H9 (cell line): Measurements from ENCODE around the gene MX2. TPM values are rescaled to one million over a fixed set of nuclear protein-coding genes. Genes with fewer than 3 reads are reported as not detected.

Experiments
- DNase-seq: peaks from one replicate; pipeline ENCODE4 v3.0.0-alpha.2; 2017
- H2AFZ ChIP-seq: one replicate; pipeline ENCODE4 v1.6.1; 2013; ENCODE audit warnings: mild to moderate bottlenecking, low read length, control low read depth, moderate library complexity
- H2AK5ac ChIP-seq: 2 replicates; pipeline ENCODE4 v1.6.1; 2013; ENCODE audit warnings: low read length, control low read depth, mixed read lengths; ENCODE audit not compliant: insufficient read length
- H2BK120ac ChIP-seq: one replicate; pipeline ENCODE4 v1.6.1; 2013; ENCODE audit warnings: low read depth, mild to moderate bottlenecking, low read length, control low read depth, inconsistent platforms; ENCODE audit not compliant: poor library complexity, severe bottlenecking
- H2BK12ac ChIP-seq: 2 replicates; pipeline ENCODE4 v1.6.1; 2013; ENCODE audit warnings: low read length, control low read depth, mixed read lengths, low read depth; ENCODE audit not compliant: insufficient read length
- H2BK15ac ChIP-seq: 2 replicates; pipeline ENCODE4 v1.6.1; 2013; ENCODE audit warnings: low read depth, low read length, control low read depth
- H2BK20ac ChIP-seq: one replicate; pipeline ENCODE4 v1.6.1; 2013; ENCODE audit warnings: low read depth, mild to moderate bottlenecking, low read length, control low read depth, inconsistent platforms; ENCODE audit not compliant: poor library complexity, severe bottlenecking
- H2BK5ac ChIP-seq: 2 replicates; pipeline ENCODE4 v1.6.1; 2013; ENCODE audit warnings: low read length, control low read depth, mixed read lengths; ENCODE audit not compliant: insufficient read length
- H3K14ac ChIP-seq: 2 replicates; pipeline ENCODE4 v1.6.1; 2013; ENCODE audit warnings: low read length, control low read depth; ENCODE audit not compliant: insufficient read depth
- H3K18ac ChIP-seq: 2 replicates; pipeline ENCODE4 v1.6.1; 2013; ENCODE audit warnings: low read depth, mild to moderate bottlenecking, mixed read lengths, low read length, control low read depth; ENCODE audit not compliant: insufficient read length
- H3K23ac ChIP-seq: 2 replicates; pipeline ENCODE4 v1.6.1; 2013; ENCODE audit warnings: low read length, control low read depth, mixed read lengths, low read depth; ENCODE audit not compliant: insufficient read length
- H3K23me2 ChIP-seq: 2 replicates; pipeline ENCODE4 v1.6.1; 2013; ENCODE audit warnings: low read depth, mild to moderate bottlenecking, mixed read lengths, low read length, control low read depth; ENCODE audit not compliant: insufficient read length, poor library complexity, severe bottlenecking
- H3K27ac ChIP-seq: 2 replicates; pipeline ENCODE4 v1.5.1; 2013; ENCODE audit warnings: low read length, control low read depth, mixed read lengths, low read depth; ENCODE audit not compliant: insufficient read length
- H3K27me3 ChIP-seq: 2 replicates; pipeline ENCODE4 v1.6.1; 2013; ENCODE audit warnings: low read length, control low read depth, inconsistent platforms; ENCODE audit not compliant: insufficient read depth
- H3K4ac ChIP-seq: 2 replicates; pipeline ENCODE4 v1.6.1; 2013; ENCODE audit warnings: low read depth, mild to moderate bottlenecking, control low read depth, inconsistent platforms, low read length, moderate library complexity
- H3K4me1 ChIP-seq: 2 replicates; pipeline ENCODE4 v1.6.1; 2013; ENCODE audit warnings: low read length, control low read depth, inconsistent platforms; ENCODE audit not compliant: insufficient read depth
- H3K4me2 ChIP-seq: 2 replicates; pipeline ENCODE4 v1.6.1; 2013; ENCODE audit warnings: low read length, control low read depth, mixed read lengths; ENCODE audit not compliant: insufficient read length, insufficient read depth
- H3K56ac ChIP-seq: 2 replicates; pipeline ENCODE4 v1.6.1; 2013; ENCODE audit warnings: low read depth, mild to moderate bottlenecking, mixed read lengths, low read length, control low read depth; ENCODE audit not compliant: insufficient read length
- H3K79me1 ChIP-seq: 2 replicates; pipeline ENCODE4 v1.6.1; 2013; ENCODE audit warnings: low read depth, mild to moderate bottlenecking, moderate library complexity, low read length, control low read depth, inconsistent platforms; ENCODE audit not compliant: insufficient read depth, poor library complexity, severe bottlenecking
- H3K79me2 ChIP-seq: 2 replicates; pipeline ENCODE4 v1.6.1; 2013; ENCODE audit warnings: low read length, control low read depth, inconsistent platforms; ENCODE audit not compliant: insufficient read depth
- H3K9ac ChIP-seq: 2 replicates; pipeline ENCODE4 v1.6.1; 2013; ENCODE audit warnings: low read length, control low read depth, mixed read lengths; ENCODE audit not compliant: insufficient read length; ENCODE audit errors: extremely low read depth
- H3K9me3 ChIP-seq: one replicate; pipeline ENCODE4 v1.6.1; 2013; ENCODE audit warnings: low read depth, low read length, inconsistent platforms; ENCODE audit not compliant: control insufficient read depth
- H3T11ph ChIP-seq: one replicate; pipeline ENCODE4 v1.6.1; 2013; ENCODE audit warnings: mild to moderate bottlenecking, low read length, control low read depth, inconsistent platforms
- H4K20me1 ChIP-seq: one replicate; pipeline ENCODE4 v1.6.1; 2013; ENCODE audit not compliant: control insufficient read depth, insufficient read length, insufficient read depth
- H4K5ac ChIP-seq: 2 replicates; pipeline ENCODE4 v1.6.1; 2013; ENCODE audit warnings: low read depth, mild to moderate bottlenecking, mixed read lengths, low read length, control low read depth; ENCODE audit not compliant: insufficient read length
- H4K8ac ChIP-seq: replicated peaks from 2 replicates; pipeline ENCODE4 v1.6.1; 2013; ENCODE audit warnings: low read length, control low read depth, mixed read lengths, low read depth; ENCODE audit not compliant: insufficient read length
- H4K91ac ChIP-seq: 2 replicates; pipeline ENCODE4 v1.6.1; 2013; ENCODE audit warnings: low read depth, mild to moderate bottlenecking, moderate library complexity, mixed read lengths, low read length, control low read depth; ENCODE audit not compliant: insufficient read length
- H3K27ac Mint-ChIP-seq, 3 experiments: 2 replicates in 2 of 3; 3 replicates in 1 of 3; pipeline ENCODE4 v1.8.0; 2020 to 2021; ENCODE audit warnings: mixed read lengths in 3 of 3, mild to moderate bottlenecking in 1 of 3, moderate library complexity in 1 of 3
- H3K27me3 Mint-ChIP-seq: 2 replicates; pipeline ENCODE4 v1.8.0; 2021; ENCODE audit warnings: low read depth, mild to moderate bottlenecking, moderate library complexity, mixed read lengths
- H3K36me3 Mint-ChIP-seq, 3 experiments: 2 replicates in 2 of 3; 3 replicates in 1 of 3; pipeline ENCODE4 v1.8.0; 2020 to 2021; ENCODE audit warnings: low read depth in 3 of 3, mixed read lengths in 3 of 3; ENCODE audit not compliant: insufficient read depth in 1 of 3
- H3K4me1 Mint-ChIP-seq, 2 experiments: 2 replicates each; pipeline ENCODE4 v1.8.0; 2020; ENCODE audit warnings: mixed read lengths in 2 of 2
- H3K4me3 Mint-ChIP-seq, 2 experiments: 2 replicates in 1 of 2; 3 replicates in 1 of 2; pipeline ENCODE4 v1.8.0; 2020 to 2021; ENCODE audit warnings: mild to moderate bottlenecking in 2 of 2, mixed read lengths in 2 of 2, moderate library complexity in 1 of 2
- H3K9me3 Mint-ChIP-seq, 2 experiments: 2 replicates in 1 of 2; 3 replicates in 1 of 2; pipeline ENCODE4 v1.8.0; 2020; ENCODE audit warnings: mild to moderate bottlenecking in 2 of 2, mixed read lengths in 2 of 2, moderate library complexity in 1 of 2
- CTCF ChIP-seq: fragments of 200-600 bp; sonication (generic); conservative IDR thresholded peaks from 3 replicates; pipeline ENCODE4 v1.8.0; 2021; ENCODE audit warnings: antibody characterized with exemption, mild to moderate bottlenecking
- WGBS: extraction: QIAGEN DNeasy Blood & Tissue Kit; methylation state at CpG from one replicate; pipeline ENCODE4 v1.1.7; 2013; ENCODE audit warnings: missing lambda C conversion rate, low lambda C conversion rate, mixed read lengths; ENCODE audit not compliant: insufficient read length; ENCODE audit errors: extremely low coverage; 5-methylcytosine and 5-hydroxymethylcytosine counted together
- total RNA-seq: library from RNA; stranded (reverse); gene quantifications from 2 replicates; pipeline ENCODE4 v1.2.1, GENCODE V29; 2021

MX2 gene
- total RNA-seq, 1 experiment from 2014 or later = 1.8 TPM

- peaks cover 5% of the 10 kb centered on the region; the same call in 1 of the 2 replicates for H3K4me1 ChIP-seq
- no peaks in the 10 kb centered on the region for H4K20me1 ChIP-seq
- H2AFZ ChIP-seq = no peak overlapping the region
- no peaks in the 10 kb centered on the region for H3K79me2 ChIP-seq
- no peak overlapping the region for H3K27ac Mint-ChIP-seq
- no peak overlapping the region for H3K4me3 Mint-ChIP-seq
- H2BK12ac ChIP-seq = no peak overlapping the region
- H3K27me3 ChIP-seq = no peaks in the 10 kb centered on the region
- no peak for DNase-seq
- H3K56ac ChIP-seq = no peak overlapping the region
- H3K9me3 ChIP-seq = no peaks in the 10 kb centered on the region
- H4K5ac ChIP-seq = no peak overlapping the region
- no peak overlapping the region for H3K4ac ChIP-seq
- no peaks in the 10 kb centered on the region for H3K23me2 ChIP-seq
- no peak overlapping the region for H4K8ac ChIP-seq
- no peak overlapping the region for H4K91ac ChIP-seq
- H2BK15ac ChIP-seq = no peak overlapping the region
- H2AK5ac ChIP-seq = no peak overlapping the region
- no peak overlapping the region for H3K18ac ChIP-seq
- H3K9ac ChIP-seq = no peak overlapping the region
- H3K4me1 Mint-ChIP-seq = peaks cover 21% of the 10 kb centered on the region in 2 experiments
- H3K14ac ChIP-seq = no peak overlapping the region
- no peak overlapping the region for H2BK120ac ChIP-seq
- H3K4me2 ChIP-seq = no peak overlapping the region
- H3K36me3 Mint-ChIP-seq = peaks cover 8 to 31% (median 12%) of the 10 kb centered on the region in 3 experiments
- peaks cover 5 to 6% of the 10 kb centered on the region in 2 experiments; a peak in 3 of 5 replicates for H3K9me3 Mint-ChIP-seq
- no peak overlapping the region for H2BK20ac ChIP-seq
- TF ChIP-seq CTCF = no peak
- H3K23ac ChIP-seq = no peak overlapping the region
- no peak overlapping the region for H3T11ph ChIP-seq
- no peaks in the 10 kb centered on the region for H3K79me1 ChIP-seq
- no CpG with 5 or more reads among the region's 2 CpGs for WGBS
- H3K27me3 Mint-ChIP-seq = no peaks in the 10 kb centered on the region; the same call in 1 of the 2 replicates
- no peak overlapping the region for H2BK5ac ChIP-seq
- H3K27ac ChIP-seq = no peak overlapping the region
Measured at GRCh38 chr21:41433566-41433965, 71.7 kb downstream of the MX2 start.
